Measurements from ENCODE around the gene XPO6.

XPO6 gene

DNA sequence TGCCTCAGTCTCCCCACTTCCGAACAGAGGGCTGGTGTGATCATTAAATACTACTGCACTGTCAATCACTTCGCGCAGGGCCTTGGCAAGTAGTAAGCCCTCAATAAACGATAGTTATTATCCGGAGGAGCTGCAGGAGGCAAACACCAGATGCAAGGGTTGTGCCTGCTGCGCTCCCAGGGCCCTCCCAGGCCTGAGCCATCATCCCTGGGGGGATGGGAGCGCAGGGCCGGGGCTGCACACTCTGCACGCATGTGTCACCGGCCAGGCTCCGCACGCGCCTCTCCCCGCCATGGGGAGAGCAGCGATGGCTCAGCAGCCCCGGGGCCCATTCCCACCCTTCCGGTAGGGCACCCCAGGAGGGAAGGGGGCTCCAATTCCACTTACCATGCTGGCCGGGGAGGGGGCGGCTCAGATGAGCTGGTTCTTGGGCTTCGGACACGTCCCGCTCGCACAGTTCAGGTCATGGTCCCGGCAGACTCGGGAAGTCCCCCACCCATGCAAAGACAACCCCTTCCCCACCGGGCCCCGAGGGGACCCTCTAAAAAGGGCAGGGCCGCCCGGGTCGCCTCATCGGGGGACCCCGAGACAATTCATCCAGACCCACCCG is 681 bp downstream of the XPO6 start:
- Histone ChIP-seq H3K9me3 (ENCODE audit: control insufficient read depth, insufficient read depth, low read depth, low read length) (no peaks in the 10 kb centered on the region), H3K4me3 (ENCODE audit: low read depth, low read length) (peak overlapping the region; percentile 85), H3K36me3 (ENCODE audit: control insufficient read depth in 2 of 2, insufficient read depth in 1 of 2, low read length in 2 of 2) (peaks cover 8 to 44% of the 10 kb centered on the region in 2 experiments; a peak in 2 of 3 replicates), H3K4me1 (ENCODE audit: control insufficient read depth, insufficient read depth, low read length) (no peaks in the 10 kb centered on the region), H3K27ac (ENCODE audit: extremely low read depth, low read depth, low read length) (peak overlapping the region; percentile 64; the same call in 1 of the 2 replicates)
- ChIA-PET CTCF (interaction anchor here (0.7 to 1.1 kb wide), 2 partner anchors 36 to 239 kb away, joined by 3 to 5 read pairs; no protein-coding TSS in a partner anchor), POLR2A (interaction anchor here (1.1 to 1.5 kb wide), 3 partner anchors 9 to 30 kb away, joined by 4 to 5 read pairs (median 4); no protein-coding TSS in a partner anchor)
- no peak for TF ChIP-seq ZNF133 (tag by site-specific recombination; IDR thresholded peaks at IDR 0.05)
- peak; percentile 57; the same call in 1 of the 2 replicates for TF ChIP-seq ZNF561 (tag by site-specific recombination; IDR thresholded peaks at IDR 0.05; ENCODE audit: borderline replicate concordance)
- TF ChIP-seq ZNF658 (tag by site-specific recombination; IDR thresholded peaks at IDR 0.05), result no peak
- TF ChIP-seq ZNF791 (tag by site-specific recombination; IDR thresholded peaks at IDR 0.05), result no peak
- TF ChIP-seq ZNF19 (tag by site-specific recombination; IDR thresholded peaks at IDR 0.05; ENCODE audit: low read depth), result no peak
- no peak for TF ChIP-seq ZNF112 (tag by site-specific recombination; IDR thresholded peaks at IDR 0.05)
- TF ChIP-seq, protein P1, sequence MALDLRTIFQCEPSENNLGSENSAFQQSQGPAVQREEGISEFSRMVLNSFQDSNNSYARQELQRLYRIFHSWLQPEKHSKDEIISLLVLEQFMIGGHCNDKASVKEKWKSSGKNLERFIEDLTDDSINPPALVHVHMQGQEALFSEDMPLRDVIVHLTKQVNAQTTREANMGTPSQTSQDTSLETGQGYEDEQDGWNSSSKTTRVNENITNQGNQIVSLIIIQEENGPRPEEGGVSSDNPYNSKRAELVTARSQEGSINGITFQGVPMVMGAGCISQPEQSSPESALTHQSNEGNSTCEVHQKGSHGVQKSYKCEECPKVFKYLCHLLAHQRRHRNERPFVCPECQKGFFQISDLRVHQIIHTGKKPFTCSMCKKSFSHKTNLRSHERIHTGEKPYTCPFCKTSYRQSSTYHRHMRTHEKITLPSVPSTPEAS (tag by site-specific recombination; IDR thresholded peaks at IDR 0.05), result peak; percentile 56; the same call in 1 of the 2 replicates
- no peak for TF ChIP-seq FEZF1 (tag by site-specific recombination; IDR thresholded peaks at IDR 0.05)
- TF ChIP-seq, protein P2, sequence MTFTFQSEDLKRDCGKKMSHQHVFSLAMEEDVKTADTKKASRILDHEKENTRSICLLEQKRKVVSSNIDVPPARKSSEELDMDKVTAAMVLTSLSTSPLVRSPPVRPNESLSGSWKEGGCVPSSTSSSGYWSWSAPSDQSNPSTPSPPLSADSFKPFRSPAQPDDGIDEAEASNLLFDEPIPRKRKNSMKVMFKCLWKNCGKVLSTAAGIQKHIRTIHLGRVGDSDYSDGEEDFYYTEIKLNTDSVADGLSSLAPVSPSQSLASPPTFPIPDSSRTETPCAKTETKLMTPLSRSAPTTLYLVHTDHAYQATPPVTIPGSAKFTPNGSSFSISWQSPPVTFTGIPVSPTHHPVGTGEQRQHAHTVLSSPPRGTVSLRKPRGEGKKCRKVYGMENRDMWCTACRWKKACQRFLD (tag by site-specific recombination; IDR thresholded peaks at IDR 0.05), result no peak
- TF ChIP-seq ZFP69B (tag by site-specific recombination; IDR thresholded peaks at IDR 0.05), result peak; percentile 82
- TF ChIP-seq ZNF501 (tag by site-specific recombination; IDR thresholded peaks at IDR 0.05), result no peak
- no peak for TF ChIP-seq BCL11A (tag by site-specific recombination; IDR thresholded peaks at IDR 0.05; ENCODE audit: low read depth)
- no peak for TF ChIP-seq ZNF140 (tag by site-specific recombination; IDR thresholded peaks at IDR 0.05)
- TF ChIP-seq ZNF677 (tag by site-specific recombination; IDR thresholded peaks at IDR 0.05), result no peak
- no peak for TF ChIP-seq RBAK (tag by site-specific recombination; IDR thresholded peaks at IDR 0.05)
- TF ChIP-seq, protein P3, sequence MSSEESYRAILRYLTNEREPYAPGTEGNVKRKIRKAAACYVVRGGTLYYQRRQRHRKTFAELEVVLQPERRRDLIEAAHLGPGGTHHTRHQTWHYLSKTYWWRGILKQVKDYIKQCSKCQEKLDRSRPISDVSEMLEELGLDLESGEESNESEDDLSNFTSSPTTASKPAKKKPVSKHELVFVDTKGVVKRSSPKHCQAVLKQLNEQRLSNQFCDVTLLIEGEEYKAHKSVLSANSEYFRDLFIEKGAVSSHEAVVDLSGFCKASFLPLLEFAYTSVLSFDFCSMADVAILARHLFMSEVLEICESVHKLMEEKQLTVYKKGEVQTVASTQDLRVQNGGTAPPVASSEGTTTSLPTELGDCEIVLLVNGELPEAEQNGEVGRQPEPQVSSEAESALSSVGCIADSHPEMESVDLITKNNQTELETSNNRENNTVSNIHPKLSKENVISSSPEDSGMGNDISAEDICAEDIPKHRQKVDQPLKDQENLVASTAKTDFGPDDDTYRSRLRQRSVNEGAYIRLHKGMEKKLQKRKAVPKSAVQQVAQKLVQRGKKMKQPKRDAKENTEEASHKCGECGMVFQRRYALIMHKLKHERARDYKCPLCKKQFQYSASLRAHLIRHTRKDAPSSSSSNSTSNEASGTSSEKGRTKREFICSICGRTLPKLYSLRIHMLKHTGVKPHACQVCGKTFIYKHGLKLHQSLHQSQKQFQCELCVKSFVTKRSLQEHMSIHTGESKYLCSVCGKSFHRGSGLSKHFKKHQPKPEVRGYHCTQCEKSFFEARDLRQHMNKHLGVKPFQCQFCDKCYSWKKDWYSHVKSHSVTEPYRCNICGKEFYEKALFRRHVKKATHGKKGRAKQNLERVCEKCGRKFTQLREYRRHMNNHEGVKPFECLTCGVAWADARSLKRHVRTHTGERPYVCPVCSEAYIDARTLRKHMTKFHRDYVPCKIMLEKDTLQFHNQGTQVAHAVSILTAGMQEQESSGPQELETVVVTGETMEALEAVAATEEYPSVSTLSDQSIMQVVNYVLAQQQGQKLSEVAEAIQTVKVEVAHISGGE (tag by site-specific recombination; conservative IDR thresholded peaks at IDR 0.05; ENCODE audit: low read depth), result peak; percentile 69
- TF ChIP-seq SCRT2 (tag by site-specific recombination; IDR thresholded peaks at IDR 0.05), result no peak
- TF ChIP-seq, protein P4, sequence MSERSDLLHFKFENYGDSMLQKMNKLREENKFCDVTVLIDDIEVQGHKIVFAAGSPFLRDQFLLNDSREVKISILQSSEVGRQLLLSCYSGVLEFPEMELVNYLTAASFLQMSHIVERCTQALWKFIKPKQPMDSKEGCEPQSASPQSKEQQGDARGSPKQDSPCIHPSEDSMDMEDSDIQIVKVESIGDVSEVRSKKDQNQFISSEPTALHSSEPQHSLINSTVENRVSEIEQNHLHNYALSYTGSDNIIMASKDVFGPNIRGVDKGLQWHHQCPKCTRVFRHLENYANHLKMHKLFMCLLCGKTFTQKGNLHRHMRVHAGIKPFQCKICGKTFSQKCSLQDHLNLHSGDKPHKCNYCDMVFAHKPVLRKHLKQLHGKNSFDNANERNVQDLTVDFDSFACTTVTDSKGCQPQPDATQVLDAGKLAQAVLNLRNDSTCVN (tag by site-specific recombination; optimal IDR thresholded peaks at IDR 0.05), result peak; percentile 64
- TF ChIP-seq ZXDB (tag by site-specific recombination; IDR thresholded peaks at IDR 0.05), result peak; percentile 78
- no peak for TF ChIP-seq ZNF341 (tag by site-specific recombination; IDR thresholded peaks at IDR 0.05; ENCODE audit: low read depth)
- TF ChIP-seq, protein P5, sequence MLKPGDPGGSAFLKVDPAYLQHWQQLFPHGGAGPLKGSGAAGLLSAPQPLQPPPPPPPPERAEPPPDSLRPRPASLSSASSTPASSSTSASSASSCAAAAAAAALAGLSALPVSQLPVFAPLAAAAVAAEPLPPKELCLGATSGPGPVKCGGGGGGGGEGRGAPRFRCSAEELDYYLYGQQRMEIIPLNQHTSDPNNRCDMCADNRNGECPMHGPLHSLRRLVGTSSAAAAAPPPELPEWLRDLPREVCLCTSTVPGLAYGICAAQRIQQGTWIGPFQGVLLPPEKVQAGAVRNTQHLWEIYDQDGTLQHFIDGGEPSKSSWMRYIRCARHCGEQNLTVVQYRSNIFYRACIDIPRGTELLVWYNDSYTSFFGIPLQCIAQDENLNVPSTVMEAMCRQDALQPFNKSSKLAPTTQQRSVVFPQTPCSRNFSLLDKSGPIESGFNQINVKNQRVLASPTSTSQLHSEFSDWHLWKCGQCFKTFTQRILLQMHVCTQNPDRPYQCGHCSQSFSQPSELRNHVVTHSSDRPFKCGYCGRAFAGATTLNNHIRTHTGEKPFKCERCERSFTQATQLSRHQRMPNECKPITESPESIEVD (tag by site-specific recombination; IDR thresholded peaks at IDR 0.05), result no peak
- TF ChIP-seq, protein P6, sequence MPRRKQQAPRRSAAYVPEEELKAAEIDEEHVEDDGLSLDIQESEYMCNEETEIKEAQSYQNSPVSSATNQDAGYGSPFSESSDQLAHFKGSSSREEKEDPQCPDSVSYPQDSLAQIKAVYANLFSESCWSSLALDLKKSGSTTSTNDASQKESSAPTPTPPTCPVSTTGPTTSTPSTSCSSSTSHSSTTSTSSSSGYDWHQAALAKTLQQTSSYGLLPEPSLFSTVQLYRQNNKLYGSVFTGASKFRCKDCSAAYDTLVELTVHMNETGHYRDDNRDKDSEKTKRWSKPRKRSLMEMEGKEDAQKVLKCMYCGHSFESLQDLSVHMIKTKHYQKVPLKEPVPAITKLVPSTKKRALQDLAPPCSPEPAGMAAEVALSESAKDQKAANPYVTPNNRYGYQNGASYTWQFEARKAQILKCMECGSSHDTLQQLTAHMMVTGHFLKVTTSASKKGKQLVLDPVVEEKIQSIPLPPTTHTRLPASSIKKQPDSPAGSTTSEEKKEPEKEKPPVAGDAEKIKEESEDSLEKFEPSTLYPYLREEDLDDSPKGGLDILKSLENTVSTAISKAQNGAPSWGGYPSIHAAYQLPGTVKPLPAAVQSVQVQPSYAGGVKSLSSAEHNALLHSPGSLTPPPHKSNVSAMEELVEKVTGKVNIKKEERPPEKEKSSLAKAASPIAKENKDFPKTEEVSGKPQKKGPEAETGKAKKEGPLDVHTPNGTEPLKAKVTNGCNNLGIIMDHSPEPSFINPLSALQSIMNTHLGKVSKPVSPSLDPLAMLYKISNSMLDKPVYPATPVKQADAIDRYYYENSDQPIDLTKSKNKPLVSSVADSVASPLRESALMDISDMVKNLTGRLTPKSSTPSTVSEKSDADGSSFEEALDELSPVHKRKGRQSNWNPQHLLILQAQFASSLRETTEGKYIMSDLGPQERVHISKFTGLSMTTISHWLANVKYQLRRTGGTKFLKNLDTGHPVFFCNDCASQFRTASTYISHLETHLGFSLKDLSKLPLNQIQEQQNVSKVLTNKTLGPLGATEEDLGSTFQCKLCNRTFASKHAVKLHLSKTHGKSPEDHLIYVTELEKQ (tag by site-specific recombination; IDR thresholded peaks at IDR 0.05; ENCODE audit: borderline replicate concordance), result peak; percentile 32; the same call in 1 of the 2 replicates
- TF ChIP-seq, protein P7, sequence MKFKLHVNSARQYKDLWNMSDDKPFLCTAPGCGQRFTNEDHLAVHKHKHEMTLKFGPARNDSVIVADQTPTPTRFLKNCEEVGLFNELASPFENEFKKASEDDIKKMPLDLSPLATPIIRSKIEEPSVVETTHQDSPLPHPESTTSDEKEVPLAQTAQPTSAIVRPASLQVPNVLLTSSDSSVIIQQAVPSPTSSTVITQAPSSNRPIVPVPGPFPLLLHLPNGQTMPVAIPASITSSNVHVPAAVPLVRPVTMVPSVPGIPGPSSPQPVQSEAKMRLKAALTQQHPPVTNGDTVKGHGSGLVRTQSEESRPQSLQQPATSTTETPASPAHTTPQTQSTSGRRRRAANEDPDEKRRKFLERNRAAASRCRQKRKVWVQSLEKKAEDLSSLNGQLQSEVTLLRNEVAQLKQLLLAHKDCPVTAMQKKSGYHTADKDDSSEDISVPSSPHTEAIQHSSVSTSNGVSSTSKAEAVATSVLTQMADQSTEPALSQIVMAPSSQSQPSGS (tag by site-specific recombination; IDR thresholded peaks at IDR 0.05; ENCODE audit: low read depth), result no peak

Measured in HEK293 (cell line).